Smooth muscle cell (in vitro differentiated cells): ENCODE results near the gene HNRNPR. TPM values are rescaled to one million over a fixed set of nuclear protein-coding genes. Genes with fewer than 3 reads are reported as not detected.

ENCODE experiments used
- DNase-seq: peaks from one replicate; lab custom pipeline; 2025; ENCODE audit not compliant: unreplicated experiment; lab: John Stamatoyannopoulos, UW
- H2AFZ ChIP-seq: fragments of 200-600 bp; sonication (generic); 2 replicates; pipeline ENCODE4 v1.6.0; 2016; ENCODE audit warnings: antibody characterized with exemption, low read depth, mild to moderate bottlenecking
- H3F3A ChIP-seq: fragments of 200-600 bp; sonication (generic); 2 replicates; pipeline ENCODE4 v1.6.0; 2017; ENCODE audit warnings: antibody characterized with exemption, low read depth
- H3K27ac ChIP-seq: fragments of 200-600 bp; sonication (generic); 2 replicates; pipeline ENCODE4 v1.5.1; 2016; ENCODE audit warnings: low read depth, mild to moderate bottlenecking
- H3K27me3 ChIP-seq: fragments of 200-600 bp; sonication (generic); 2 replicates; pipeline ENCODE4 v1.6.1; 2016; ENCODE audit warnings: low read depth, mild to moderate bottlenecking
- H3K36me3 ChIP-seq: fragments of 200-600 bp; sonication (generic); 2 replicates; pipeline ENCODE4 v1.5.1; 2016; ENCODE audit warnings: low read depth
- H3K4me1 ChIP-seq: fragments of 200-600 bp; sonication (generic); 2 replicates; pipeline ENCODE4 v1.5.1; 2016; ENCODE audit warnings: low read depth
- H3K4me2 ChIP-seq: fragments of 200-600 bp; sonication (generic); 2 replicates; pipeline ENCODE4 v1.6.0; 2016; ENCODE audit warnings: mild to moderate bottlenecking
- H3K4me3 ChIP-seq: fragments of 200-600 bp; sonication (generic); 2 replicates; pipeline ENCODE4 v1.5.1; 2016; ENCODE audit warnings: mild to moderate bottlenecking
- H3K79me2 ChIP-seq: fragments of 200-600 bp; sonication (generic); 2 replicates; pipeline ENCODE4 v1.6.0; 2016; ENCODE audit warnings: low read depth, mild to moderate bottlenecking
- H3K9ac ChIP-seq: fragments of 200-600 bp; sonication (generic); 2 replicates; pipeline ENCODE4 v1.6.0; 2016; ENCODE audit warnings: low read depth
- H3K9me3 ChIP-seq: fragments of 200-600 bp; sonication (generic); replicated peaks from 2 replicates; pipeline ENCODE4 v1.5.1; 2016; ENCODE audit warnings: low read depth
- H4K20me1 ChIP-seq: fragments of 200-600 bp; sonication (generic); 2 replicates; pipeline ENCODE4 v1.6.0; 2016; ENCODE audit warnings: low read depth
- WGBS: methylation state at CpG from one replicate; pipeline ENCODE4 v1.1.7; 2016; ENCODE audit warnings: low lambda C conversion rate; 5-methylcytosine and 5-hydroxymethylcytosine counted together
- polyA plus RNA-seq: library from polyadenylated mRNA; unstranded; fragments of >200 nt; fragmentation: Nextera tagmentation; extraction: Ambion mirVana; gene quantifications from 2 replicates; pipeline ENCODE4 v1.2.1, GENCODE V29; 2016
- total RNA-seq: library from RNA; depleted of rRNA; stranded (reverse); fragments of >200 nt; gene quantifications from 2 replicates; pipeline ENCODE4 v1.2.3, GENCODE V29; 2014
- TF ChIP-seq, protein P1 (sequence below): fragments of 200-600 bp; sonication (generic); IDR thresholded peaks from 2 replicates; pipeline ENCODE4 v1.5.1; 2017; ENCODE audit warnings: borderline replicate concordance, mild to moderate bottlenecking, antibody characterized with exemption; ENCODE audit not compliant: insufficient read depth, poor library complexity, severe bottlenecking

The HNRNPR gene
- total and polyA plus RNA-seq, 2 experiments from 2014 or later = 96.3 to 120 TPM

DNA sequence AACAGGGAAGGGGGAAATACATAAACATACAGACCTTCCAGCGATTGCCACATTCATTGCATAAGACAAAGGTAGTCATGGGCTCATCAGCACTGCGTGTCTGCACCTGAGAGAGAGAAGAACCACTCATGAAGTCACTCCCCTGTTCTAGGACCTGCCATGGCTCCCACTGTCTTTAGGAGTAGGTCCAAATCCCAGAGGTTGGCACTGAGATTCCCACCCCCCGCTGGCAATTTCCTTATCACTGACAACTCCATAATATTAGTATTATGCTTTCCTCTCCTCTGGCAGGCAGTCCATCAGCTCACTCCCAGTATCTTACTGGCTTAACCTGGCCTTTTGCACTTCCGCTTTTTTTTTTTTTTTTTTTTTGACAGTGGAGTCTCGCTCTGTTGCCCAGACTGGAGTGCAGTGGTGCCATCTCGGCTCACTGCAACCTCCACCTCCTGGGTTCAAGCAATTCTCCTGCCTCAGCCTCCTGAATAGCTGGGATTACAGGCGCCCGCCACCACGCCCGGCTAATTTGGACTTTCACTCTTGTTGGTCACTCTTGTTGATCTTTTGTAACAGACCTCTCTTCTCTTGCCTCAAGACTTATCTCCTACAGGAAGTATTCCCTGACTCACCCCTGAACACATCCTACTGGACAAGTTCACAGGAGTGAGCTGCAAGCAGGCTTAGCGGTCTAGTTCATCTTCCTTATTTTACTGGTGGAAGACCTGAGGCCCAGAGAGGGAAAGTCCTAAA, 40.4 kb upstream of the HNRNPR start:
- Histone ChIP-seq H3K27me3 (no peaks in the 10 kb centered on the region), H3K4me3 (no peak overlapping the region), H3K4me2 (peak overlapping the region; percentile 60), H3F3A (no peaks in the 10 kb centered on the region), H2AFZ (no peak overlapping the region), H3K79me2 (no peaks in the 10 kb centered on the region), H3K4me1 (no peaks in the 10 kb centered on the region), H3K9ac (no peak overlapping the region), H3K27ac (peak overlapping the region; percentile 64), H4K20me1 (no peaks in the 10 kb centered on the region), H3K9me3 (no peaks in the 10 kb centered on the region), H3K36me3 (no peaks in the 10 kb centered on the region)
- TF ChIP-seq, protein P1, sequence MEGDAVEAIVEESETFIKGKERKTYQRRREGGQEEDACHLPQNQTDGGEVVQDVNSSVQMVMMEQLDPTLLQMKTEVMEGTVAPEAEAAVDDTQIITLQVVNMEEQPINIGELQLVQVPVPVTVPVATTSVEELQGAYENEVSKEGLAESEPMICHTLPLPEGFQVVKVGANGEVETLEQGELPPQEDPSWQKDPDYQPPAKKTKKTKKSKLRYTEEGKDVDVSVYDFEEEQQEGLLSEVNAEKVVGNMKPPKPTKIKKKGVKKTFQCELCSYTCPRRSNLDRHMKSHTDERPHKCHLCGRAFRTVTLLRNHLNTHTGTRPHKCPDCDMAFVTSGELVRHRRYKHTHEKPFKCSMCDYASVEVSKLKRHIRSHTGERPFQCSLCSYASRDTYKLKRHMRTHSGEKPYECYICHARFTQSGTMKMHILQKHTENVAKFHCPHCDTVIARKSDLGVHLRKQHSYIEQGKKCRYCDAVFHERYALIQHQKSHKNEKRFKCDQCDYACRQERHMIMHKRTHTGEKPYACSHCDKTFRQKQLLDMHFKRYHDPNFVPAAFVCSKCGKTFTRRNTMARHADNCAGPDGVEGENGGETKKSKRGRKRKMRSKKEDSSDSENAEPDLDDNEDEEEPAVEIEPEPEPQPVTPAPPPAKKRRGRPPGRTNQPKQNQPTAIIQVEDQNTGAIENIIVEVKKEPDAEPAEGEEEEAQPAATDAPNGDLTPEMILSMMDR = no peak
- DNase-seq = no peak
- 70% methylated on average over 11 of the region's 11 CpGs for WGBS

DNA sequence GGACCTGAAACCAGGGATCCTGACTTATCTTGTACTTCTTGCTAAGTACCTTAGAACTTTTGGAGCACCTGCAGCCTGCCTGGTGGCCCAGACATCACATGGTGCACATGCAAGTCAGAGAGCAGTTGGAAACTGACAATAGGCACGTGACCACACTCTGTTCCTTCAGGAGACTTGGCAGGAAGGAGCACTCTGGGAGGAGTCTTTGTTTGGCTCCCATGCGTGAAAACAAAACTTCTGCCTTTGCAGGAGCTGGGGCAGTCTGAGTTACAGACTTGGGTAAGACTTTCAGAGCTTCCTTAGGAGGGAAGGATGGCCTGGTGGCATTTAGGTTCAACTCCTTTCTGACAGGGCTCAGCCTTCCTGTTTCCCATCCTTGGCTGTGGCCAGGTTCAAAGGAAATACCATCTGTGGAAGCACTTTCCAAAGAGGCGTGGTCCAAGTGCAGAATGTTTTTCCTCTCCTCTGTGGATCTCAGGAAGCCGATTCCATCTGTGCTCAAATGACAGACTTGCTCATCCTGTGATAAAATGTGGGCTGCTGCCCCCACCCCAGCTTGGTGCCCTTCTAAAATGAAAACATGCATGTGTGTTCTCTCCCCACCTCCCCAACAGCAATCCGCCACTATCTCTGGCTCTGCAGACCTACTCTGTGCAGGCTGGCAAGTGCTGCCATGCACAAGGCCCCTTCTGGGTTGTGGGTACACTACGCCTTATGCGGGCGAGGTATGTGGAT, 39.7 kb upstream of the HNRNPR start:
- WGBS = 90% methylated on average over 8 of the region's 8 CpGs
- Histone ChIP-seq H3K9me3 (no peaks in the 10 kb centered on the region), H3K79me2 (no peaks in the 10 kb centered on the region), H3K9ac (no peak overlapping the region), H3K36me3 (no peaks in the 10 kb centered on the region), H4K20me1 (no peaks in the 10 kb centered on the region), H3K4me2 (no peak overlapping the region), H3K4me3 (no peak overlapping the region), H3K27me3 (no peaks in the 10 kb centered on the region), H2AFZ (no peak overlapping the region), H3K27ac (no peak overlapping the region), H3F3A (no peaks in the 10 kb centered on the region), H3K4me1 (no peaks in the 10 kb centered on the region)
- TF ChIP-seq, protein P1 = no peak
- no peak for DNase-seq

- no peak overlapping the region for H3K4me2 ChIP-seq
- H2AFZ ChIP-seq = no peak overlapping the region
- no peaks in the 10 kb centered on the region for H3K4me1 ChIP-seq
- no peaks in the 10 kb centered on the region for H3K79me2 ChIP-seq
- H3K27ac ChIP-seq = no peak overlapping the region
- no peaks in the 10 kb centered on the region for H3K9me3 ChIP-seq
- no peaks in the 10 kb centered on the region for H3K36me3 ChIP-seq
- H4K20me1 ChIP-seq = no peaks in the 10 kb centered on the region
- TF ChIP-seq, protein P1 = no peak
- no peak overlapping the region for H3K4me3 ChIP-seq
- no peaks in the 10 kb centered on the region for H3K27me3 ChIP-seq
- DNase-seq = no peak
- no peak overlapping the region for H3K9ac ChIP-seq
- H3F3A ChIP-seq = no peaks in the 10 kb centered on the region
- 91% methylated on average over 5 of the region's 5 CpGs for whole genome bisulfite sequencing
These were observed 37.3 kb upstream of the HNRNPR start for GRCh38 chr1:23381233-23381885.
